ENCODE results near the gene MON2. TPM values are rescaled to one million over a fixed set of nuclear protein-coding genes. Genes with fewer than 3 reads are reported as not detected.

Gene MON2
- total and polyA plus RNA-seq, 2 donors from 2014 or later = 11.6 to 57.9 TPM

- Histone ChIP-seq H3K36me3 (ENCODE audit: control insufficient read depth in 2 of 3, insufficient read depth in 3 of 3, low read length in 3 of 3) (no peaks in the 10 kb centered on the region), H3K9me3 (ENCODE audit: control insufficient read depth in 2 of 3, insufficient read depth in 1 of 3, low read length in 3 of 3) (no peaks in the 10 kb centered on the region), H3K4me1 (ENCODE audit: control insufficient read depth in 2 of 3, insufficient read depth in 2 of 3, low read depth in 1 of 3, low read length in 3 of 3) (peaks cover 0 to 6% (median 4%) of the 10 kb centered on the region in 3 donors), H3K27me3 (ENCODE audit: control insufficient read depth, insufficient read depth, low read length) (no peaks in the 10 kb centered on the region), H3K4me3 (ENCODE audit: low read length in 3 of 3) (no peak overlapping the region), H3K27ac (ENCODE audit: low read depth in 2 of 2, low read length in 2 of 2) (no peak overlapping the region), H3K9ac (ENCODE audit: low read length in 3 of 3) (no peak overlapping the region)
- intact Hi-C loops (cut with DNase I) = no loop called here
- TF ChIP-seq, protein P1, sequence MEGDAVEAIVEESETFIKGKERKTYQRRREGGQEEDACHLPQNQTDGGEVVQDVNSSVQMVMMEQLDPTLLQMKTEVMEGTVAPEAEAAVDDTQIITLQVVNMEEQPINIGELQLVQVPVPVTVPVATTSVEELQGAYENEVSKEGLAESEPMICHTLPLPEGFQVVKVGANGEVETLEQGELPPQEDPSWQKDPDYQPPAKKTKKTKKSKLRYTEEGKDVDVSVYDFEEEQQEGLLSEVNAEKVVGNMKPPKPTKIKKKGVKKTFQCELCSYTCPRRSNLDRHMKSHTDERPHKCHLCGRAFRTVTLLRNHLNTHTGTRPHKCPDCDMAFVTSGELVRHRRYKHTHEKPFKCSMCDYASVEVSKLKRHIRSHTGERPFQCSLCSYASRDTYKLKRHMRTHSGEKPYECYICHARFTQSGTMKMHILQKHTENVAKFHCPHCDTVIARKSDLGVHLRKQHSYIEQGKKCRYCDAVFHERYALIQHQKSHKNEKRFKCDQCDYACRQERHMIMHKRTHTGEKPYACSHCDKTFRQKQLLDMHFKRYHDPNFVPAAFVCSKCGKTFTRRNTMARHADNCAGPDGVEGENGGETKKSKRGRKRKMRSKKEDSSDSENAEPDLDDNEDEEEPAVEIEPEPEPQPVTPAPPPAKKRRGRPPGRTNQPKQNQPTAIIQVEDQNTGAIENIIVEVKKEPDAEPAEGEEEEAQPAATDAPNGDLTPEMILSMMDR (IDR thresholded peaks at IDR 0.05; ENCODE audit: borderline replicate concordance, extremely low read depth, insufficient read depth) = no peak
- no peak for FAIRE-seq
- no peak for DNase-seq
These were observed 169.0 kb downstream of the MON2 start for GRCh38 chr12:62635649-62636048.

- Histone ChIP-seq H3K4me1 (ENCODE audit: control insufficient read depth in 2 of 3, insufficient read depth in 2 of 3, low read depth in 1 of 3, low read length in 3 of 3) (peaks cover 0 to 2% (median 2%) of the 10 kb centered on the region in 3 donors), H3K4me3 (ENCODE audit: low read length in 3 of 3) (no peak overlapping the region), H3K36me3 (ENCODE audit: control insufficient read depth in 2 of 3, insufficient read depth in 3 of 3, low read length in 3 of 3) (no peaks in the 10 kb centered on the region), H3K9me3 (ENCODE audit: control insufficient read depth in 2 of 3, insufficient read depth in 1 of 3, low read length in 3 of 3) (no peaks in the 10 kb centered on the region), H3K27ac (ENCODE audit: low read depth in 2 of 2, low read length in 2 of 2) (no peak overlapping the region), H3K9ac (ENCODE audit: low read length in 3 of 3) (no peak overlapping the region), H3K27me3 (ENCODE audit: control insufficient read depth, insufficient read depth, low read length) (no peaks in the 10 kb centered on the region)
- intact Hi-C loops (cut with DNase I) = no loop called here
- no peak for FAIRE-seq
- DNase-seq = no peak
- TF ChIP-seq, protein P1 (IDR thresholded peaks at IDR 0.05; ENCODE audit: borderline replicate concordance, extremely low read depth, insufficient read depth) = no peak
These were observed 171.1 kb downstream of the MON2 start for GRCh38 chr12:62637679-62638078.

DNA sequence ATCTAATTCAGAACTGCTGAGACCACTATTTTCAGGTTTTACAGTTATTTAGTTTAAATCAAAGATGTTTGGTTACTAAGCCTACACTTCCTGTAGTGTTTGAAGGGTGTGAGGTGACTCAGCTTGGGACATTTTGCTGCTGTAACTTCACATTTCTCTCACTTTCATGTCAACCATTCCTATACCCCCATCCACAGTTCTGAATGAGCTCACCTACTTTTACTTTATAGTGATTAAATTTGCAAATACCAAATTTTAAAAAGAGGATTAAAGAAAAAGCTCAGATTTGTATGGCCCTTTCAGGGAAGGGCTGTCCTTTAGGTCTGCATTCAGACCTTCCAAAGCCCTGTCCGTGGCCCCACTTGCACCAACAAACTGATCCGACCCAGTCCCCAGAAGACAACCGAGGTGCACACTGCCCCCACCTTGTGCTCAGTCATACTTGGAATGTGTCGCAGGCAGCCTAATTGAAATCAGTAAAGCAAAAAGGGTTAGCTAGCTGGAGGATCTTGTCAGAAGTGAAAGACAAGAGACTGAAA is 174.4 kb downstream of the MON2 start:
- no peaks in the 10 kb centered on the region for H3K27me3 ChIP-seq (ENCODE audit: control insufficient read depth, insufficient read depth, low read length)
- TF ChIP-seq, protein P1 (IDR thresholded peaks at IDR 0.05; ENCODE audit: borderline replicate concordance, extremely low read depth, insufficient read depth) = no peak
- no peak overlapping the region for H3K9ac ChIP-seq (ENCODE audit: low read length in 3 of 3)
- no peak overlapping the region for H3K4me3 ChIP-seq (ENCODE audit: low read length in 3 of 3)
- no peak for DNase-seq
- FAIRE-seq = no peak
- no peaks in the 10 kb centered on the region for H3K4me1 ChIP-seq (ENCODE audit: control insufficient read depth in 2 of 3, insufficient read depth in 2 of 3, low read depth in 1 of 3, low read length in 3 of 3)
- H3K27ac ChIP-seq (ENCODE audit: low read depth in 2 of 2, low read length in 2 of 2) = no peak overlapping the region
- no peaks in the 10 kb centered on the region for H3K36me3 ChIP-seq (ENCODE audit: control insufficient read depth in 2 of 3, insufficient read depth in 3 of 3, low read length in 3 of 3)
- no peaks in the 10 kb centered on the region for H3K9me3 ChIP-seq (ENCODE audit: control insufficient read depth in 2 of 3, insufficient read depth in 1 of 3, low read length in 3 of 3)
- intact Hi-C loops (cut with DNase I) = no loop called here

DNA sequence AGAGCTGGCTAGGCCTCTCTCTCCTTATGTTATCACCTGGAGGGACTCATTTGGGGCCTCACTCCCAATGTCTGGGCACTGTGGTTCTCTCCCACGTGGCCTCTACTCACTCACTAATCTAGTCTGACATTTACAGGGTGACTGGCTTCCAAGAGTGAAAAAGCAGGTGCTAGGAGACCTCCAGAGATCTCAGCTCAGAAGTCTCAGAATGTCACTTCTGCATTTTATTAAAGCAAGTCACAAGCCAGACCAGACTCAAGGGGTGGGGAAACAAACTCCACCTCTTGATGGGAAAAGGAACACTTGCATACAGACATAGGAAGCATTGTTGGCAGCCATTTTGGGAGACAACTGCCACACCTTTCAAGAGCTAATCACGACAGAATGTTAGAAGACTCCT is 175.9 kb downstream of the MON2 start:
- H3K4me1 ChIP-seq (ENCODE audit: control insufficient read depth in 2 of 3, insufficient read depth in 2 of 3, low read depth in 1 of 3, low read length in 3 of 3) = no peaks in the 10 kb centered on the region
- intact Hi-C loops (cut with DNase I) = no loop called here
- no peaks in the 10 kb centered on the region for H3K27me3 ChIP-seq (ENCODE audit: control insufficient read depth, insufficient read depth, low read length)
- TF ChIP-seq, protein P1 (IDR thresholded peaks at IDR 0.05; ENCODE audit: borderline replicate concordance, extremely low read depth, insufficient read depth) = no peak
- no peak overlapping the region for H3K4me3 ChIP-seq (ENCODE audit: low read length in 3 of 3)
- no peak overlapping the region for H3K9ac ChIP-seq (ENCODE audit: low read length in 3 of 3)
- no peaks in the 10 kb centered on the region for H3K9me3 ChIP-seq (ENCODE audit: control insufficient read depth in 2 of 3, insufficient read depth in 1 of 3, low read length in 3 of 3)
- DNase-seq (no peak), FAIRE-seq (no peak)
- H3K27ac ChIP-seq (ENCODE audit: low read depth in 2 of 2, low read length in 2 of 2) = no peak overlapping the region
- no peaks in the 10 kb centered on the region for H3K36me3 ChIP-seq (ENCODE audit: control insufficient read depth in 2 of 3, insufficient read depth in 3 of 3, low read length in 3 of 3)
